ENCODE results near the gene PKIB.

PKIB gene

GRCh38 chr6:122730775-122731386, 120.7 kb downstream of the PKIB start:
- TF ChIP-seq USF1 (IDR thresholded peaks at IDR 0.05) (no peak), RAD21 (IDR thresholded peaks at IDR 0.05; ENCODE audit: low read depth) (peak; percentile 80)

GRCh38 chr6:122733259-122733658, 123.1 kb downstream of the PKIB start:
- no peak for TF ChIP-seq CREB1 (IDR thresholded peaks at IDR 0.05; ENCODE audit: low read depth)

GRCh38 chr6:122734529-122735395, 124.6 kb downstream of the PKIB start:
- no peak for TF ChIP-seq CEBPB (IDR thresholded peaks at IDR 0.05)
- no peak for TF ChIP-seq TCF12 (IDR thresholded peaks at IDR 0.05; ENCODE audit: low read depth)
- TF ChIP-seq TAF1 (IDR thresholded peaks at IDR 0.05; ENCODE audit: low read depth): no peak
- TF ChIP-seq REST (IDR thresholded peaks at IDR 0.05; ENCODE audit: low read depth): no peak
- no peak for TF ChIP-seq USF1 (IDR thresholded peaks at IDR 0.05)
- TF ChIP-seq MAX (IDR thresholded peaks at IDR 0.05): no peak

GRCh38 chr6:122735582-122735981, 125.4 kb downstream of the PKIB start:
- TF ChIP-seq EP300 (IDR thresholded peaks at IDR 0.05; ENCODE audit: borderline replicate concordance) (no peak), MAX (IDR thresholded peaks at IDR 0.05) (no peak), EGR1 (IDR thresholded peaks at IDR 0.05) (no peak), CEBPB (IDR thresholded peaks at IDR 0.05) (no peak), REST (IDR thresholded peaks at IDR 0.05; ENCODE audit: low read depth) (no peak)

- TF ChIP-seq NFIC (IDR thresholded peaks at IDR 0.05) (no peak), TCF12 (IDR thresholded peaks at IDR 0.05; ENCODE audit: low read depth) (no peak), USF1 (IDR thresholded peaks at IDR 0.05) (no peak), EGR1 (IDR thresholded peaks at IDR 0.05) (no peak), ZBTB7A (IDR thresholded peaks at IDR 0.05; ENCODE audit: low read depth) (no peak), CEBPB (IDR thresholded peaks at IDR 0.05) (no peak), TAF1 (IDR thresholded peaks at IDR 0.05; ENCODE audit: low read depth) (no peak), CREB1 (IDR thresholded peaks at IDR 0.05; ENCODE audit: low read depth) (no peak), MAX (IDR thresholded peaks at IDR 0.05) (no peak), YY1 (IDR thresholded peaks at IDR 0.05; ENCODE audit: low read depth) (no peak), RAD21 (IDR thresholded peaks at IDR 0.05; ENCODE audit: low read depth) (no peak), FOXM1 (IDR thresholded peaks at IDR 0.05; ENCODE audit: borderline replicate concordance, low read depth) (no peak), TEAD4 (IDR thresholded peaks at IDR 0.05) (no peak), EP300 (IDR thresholded peaks at IDR 0.05; ENCODE audit: borderline replicate concordance) (no peak), REST (IDR thresholded peaks at IDR 0.05; ENCODE audit: low read depth) (no peak)
These were observed 126.0 kb downstream of the PKIB start for GRCh38 chr6:122736163-122736562.

Data from Ishikawa (cell line).